SK-N-SH (cell line): ENCODE data around the gene DNAL4. TPM values are rescaled to one million over a fixed set of nuclear protein-coding genes. Genes with fewer than 3 reads are reported as not detected.

Experiments used
- CTCF ChIA-PET: fragments of 300-600, 350-600 bp; formaldehyde crosslinking; extraction: SDS; loops from one replicate; lab custom pipeline; 2021; lab: Yijun Ruan, JAX
- POLR2A ChIA-PET: fragments of 350-600 bp; sonication (Branson Sonifier 250); formaldehyde crosslinking; extraction: SDS; loops from one replicate; lab custom pipeline; 2020; ENCODE audit warnings: antibody characterized with exemption, inconsistent platforms; lab: Yijun Ruan, JAX
- DNase-seq: peaks from one replicate; pipeline ENCODE4 v3.0.0; 2012
- H2AFZ ChIP-seq: fragments of 200-600 bp; sonication (generic); 2 replicates; pipeline ENCODE4 v1.8.1; 2016; ENCODE audit warnings: antibody characterized with exemption, mild to moderate bottlenecking, low read depth
- H3F3A ChIP-seq: fragments of 200-600 bp; sonication (generic); replicated peaks from 2 replicates; pipeline ENCODE3; 2016; ENCODE audit warnings: antibody characterized with exemption, mild to moderate bottlenecking; ENCODE audit not compliant: insufficient read depth
- H3K27ac ChIP-seq, 2 experiments: fragments of 200-500 bp in 1 of 2; fragments of 200-600 bp in 1 of 2; sonication (Bioruptor generic) in 1 of 2; sonication (generic), shearing (Covaris generic) in 1 of 2; 2 replicates each; pipeline versions ENCODE4 v1.5.1 to v1.6.1; 2014 to 2016; ENCODE audit warnings: low read depth in 2 of 2, inconsistent platforms in 1 of 2, low read length in 1 of 2, mild to moderate bottlenecking in 1 of 2, mixed read lengths in 1 of 2
- H3K27me3 ChIP-seq: fragments of 200-600 bp; sonication (generic), shearing (Covaris generic); 2 replicates; pipeline ENCODE4 v1.6.1; 2016; ENCODE audit warnings: mixed run types; ENCODE audit not compliant: insufficient read depth
- H3K36me3 ChIP-seq, 2 experiments: fragments of 200-500 bp in 1 of 2; fragments of 200-600 bp in 1 of 2; sonication (Bioruptor generic) in 1 of 2; sonication (generic) in 1 of 2; replicated peaks in 1 of 2; 2 replicates each; pipeline versions ENCODE3 to v1.5.1; 2014 to 2016; ENCODE audit warnings: low read length in 1 of 2, mild to moderate bottlenecking in 1 of 2; ENCODE audit not compliant: insufficient read depth in 2 of 2, control insufficient read depth in 1 of 2
- H3K4me1 ChIP-seq, 2 experiments: fragments of 200-500 bp in 1 of 2; fragments of 200-600 bp in 1 of 2; sonication (Bioruptor generic) in 1 of 2; sonication (generic), shearing (Covaris generic) in 1 of 2; 2 replicates each; pipeline versions ENCODE4 v1.5.1 to v1.6.1; 2014 to 2016; ENCODE audit warnings: low read depth in 1 of 2, low read length in 1 of 2, mixed run types in 1 of 2; ENCODE audit not compliant: insufficient read depth in 2 of 2, control insufficient read depth in 1 of 2
- H3K4me2 ChIP-seq: fragments of 200-600 bp; sonication (generic), shearing (Covaris generic); 2 replicates; pipeline ENCODE4 v1.6.1; 2017; ENCODE audit warnings: mixed run types
- H3K4me3 ChIP-seq, 2 experiments: fragments of 200-500 bp in 1 of 2; fragments of 200-600 bp in 1 of 2; sonication (Bioruptor generic) in 1 of 2; sonication (generic), shearing (Covaris generic) in 1 of 2; 2 replicates each; pipeline versions ENCODE4 v1.5.1 to v1.8.1; 2014 to 2016; ENCODE audit warnings: low read depth in 2 of 2, inconsistent platforms in 1 of 2, low read length in 1 of 2, mild to moderate bottlenecking in 1 of 2, mixed read lengths in 1 of 2, moderate library complexity in 1 of 2
- H3K79me2 ChIP-seq: fragments of 200-600 bp; sonication (generic); 2 replicates; pipeline ENCODE4 v1.8.1; 2017; ENCODE audit warnings: mild to moderate bottlenecking; ENCODE audit not compliant: insufficient read depth
- H3K9ac ChIP-seq: fragments of 200-600 bp; sonication (generic); 2 replicates; pipeline ENCODE4 v1.6.1; 2017; ENCODE audit warnings: mixed run types
- H3K9me2 ChIP-seq: fragments of 200-600 bp; sonication (generic); 2 replicates; pipeline ENCODE4 v1.6.1; 2017; ENCODE audit warnings: mixed run types
- H3K9me3 ChIP-seq: fragments of 200-600 bp; sonication (generic); 2 replicates; pipeline ENCODE4 v1.6.1; 2017; ENCODE audit warnings: mixed run types, mild to moderate bottlenecking, moderate library complexity
- H4K20me1 ChIP-seq: fragments of 200-600 bp; sonication (generic); 2 replicates; pipeline ENCODE4 v1.6.1; 2017; ENCODE audit warnings: mild to moderate bottlenecking, mixed run types; ENCODE audit not compliant: insufficient read depth
- CTCF ChIP-seq: fragments of 200-600 bp; sonication (generic); IDR thresholded peaks from 2 replicates; pipeline ENCODE4 v1.6.1; 2017; ENCODE audit warnings: antibody characterized with exemption, mild to moderate bottlenecking, moderate library complexity
- FOSL2 ChIP-seq: IDR thresholded peaks from 2 replicates; pipeline ENCODE4 v1.4.0; 2012; ENCODE audit warnings: low read depth, mild to moderate bottlenecking, moderate library complexity, borderline replicate concordance
- JUND ChIP-seq: IDR thresholded peaks from 2 replicates; pipeline ENCODE4 v1.4.0; 2012
- NRF1 ChIP-seq: IDR thresholded peaks from 2 replicates; pipeline ENCODE4 v1.6.1; 2012; ENCODE audit warnings: low read depth, mild to moderate bottlenecking, low read length
- POLR2AphosphoS5 ChIP-seq: IDR thresholded peaks from 2 replicates; pipeline ENCODE4 v1.6.1; 2012; ENCODE audit warnings: low read depth, low read length
- RAD21 ChIP-seq: IDR thresholded peaks from 2 replicates; pipeline ENCODE4 v1.6.1; 2012; ENCODE audit warnings: mild to moderate bottlenecking, low read length
- RFX5 ChIP-seq: IDR thresholded peaks from 2 replicates; pipeline ENCODE4 v1.6.1; 2012; ENCODE audit warnings: mild to moderate bottlenecking, improper control_type of control experiment, low read length
- RXRA ChIP-seq: IDR thresholded peaks from 2 replicates; pipeline ENCODE4 v1.4.0; 2012; ENCODE audit warnings: low read depth, mild to moderate bottlenecking, borderline replicate concordance
- SIN3A ChIP-seq: IDR thresholded peaks from 2 replicates; pipeline ENCODE4 v1.6.1; 2012; ENCODE audit warnings: low read depth, mild to moderate bottlenecking, low read length, moderate library complexity, borderline replicate concordance
- SMC3 ChIP-seq: IDR thresholded peaks from 2 replicates; pipeline ENCODE4 v1.6.1; 2012; ENCODE audit warnings: low read depth, low read length, improper control_type of control experiment
- TCF12 ChIP-seq: IDR thresholded peaks from 2 replicates; pipeline ENCODE4 v1.4.0; 2012
- TEAD4 ChIP-seq: IDR thresholded peaks from 2 replicates; pipeline ENCODE4 v1.4.0; 2012; ENCODE audit warnings: mild to moderate bottlenecking, borderline replicate concordance; ENCODE audit not compliant: insufficient read depth
- USF2 ChIP-seq: fragments of 150-350 bp; IDR thresholded peaks from 2 replicates; pipeline ENCODE4 v1.6.1; 2017; ENCODE audit warnings: antibody characterized with exemption, low read length, low read depth, borderline replicate concordance
- polyA plus RNA-seq, 3 experiments: library from polyadenylated mRNA; depleted of rRNA; stranded (reverse); fragments of >200 nt; gene quantifications; 2 replicates each; pipeline ENCODE4 v1.2.3, GENCODE V29; 2012
- TF ChIP-seq, protein P1 (sequence below): IDR thresholded peaks from 2 replicates; pipeline ENCODE4; 2012
- TF ChIP-seq, protein P2 (sequence below): IDR thresholded peaks from 2 replicates; pipeline ENCODE4 v1.6.1; 2012; ENCODE audit warnings: mild to moderate bottlenecking, low read depth, low read length, moderate library complexity

Gene DNAL4
- polyA plus RNA-seq, 1 of the 3 experiments (the other 2 are of a cell fraction), result 15.1 TPM

DNA sequence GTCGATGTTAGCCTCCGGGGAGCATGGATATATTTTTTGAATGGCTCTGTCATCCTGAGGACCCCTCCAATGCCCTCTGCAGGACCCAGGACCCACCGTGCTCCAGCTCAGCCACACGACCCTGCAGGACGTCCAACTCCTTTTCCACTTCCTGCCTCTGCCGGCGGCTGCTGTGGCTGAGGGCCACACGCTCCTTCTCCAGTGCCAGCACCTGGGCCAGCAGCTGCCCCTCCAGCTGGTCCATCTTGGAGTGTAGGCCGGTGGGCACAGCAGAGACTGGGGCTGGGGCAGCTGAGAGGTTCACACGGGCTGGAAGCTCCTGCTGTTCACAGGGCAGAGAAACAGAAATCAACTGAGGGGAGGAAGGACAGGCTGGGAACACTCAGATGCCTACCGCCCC, 34.2 kb upstream of the DNAL4 start (continued):
- TF ChIP-seq, protein P1, sequence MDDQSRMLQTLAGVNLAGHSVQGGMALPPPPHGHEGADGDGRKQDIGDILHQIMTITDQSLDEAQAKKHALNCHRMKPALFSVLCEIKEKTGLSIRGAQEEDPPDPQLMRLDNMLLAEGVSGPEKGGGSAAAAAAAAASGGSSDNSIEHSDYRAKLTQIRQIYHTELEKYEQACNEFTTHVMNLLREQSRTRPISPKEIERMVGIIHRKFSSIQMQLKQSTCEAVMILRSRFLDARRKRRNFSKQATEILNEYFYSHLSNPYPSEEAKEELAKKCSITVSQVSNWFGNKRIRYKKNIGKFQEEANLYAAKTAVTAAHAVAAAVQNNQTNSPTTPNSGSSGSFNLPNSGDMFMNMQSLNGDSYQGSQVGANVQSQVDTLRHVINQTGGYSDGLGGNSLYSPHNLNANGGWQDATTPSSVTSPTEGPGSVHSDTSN, result no peak
- TF ChIP-seq RXRA, result no peak
- TF ChIP-seq, all 33 proteins: peak for 0

GRCh38 chr22:38827510-38827909, 33.6 kb upstream of the DNAL4 start:
- H3K27ac ChIP-seq, result no peak overlapping the region
- H3K9me2 ChIP-seq, result no peaks in the 10 kb centered on the region
- CTCF ChIA-PET, result interaction anchor here (1.4 kb wide), 1 partner anchor 42 kb away, joined by 3 read pairs; no protein-coding TSS in a partner anchor
- H3K4me3 ChIP-seq, result no peak overlapping the region
- no peak for DNase-seq
- H3K4me2 ChIP-seq, result no peak overlapping the region
- H3K79me2 ChIP-seq, result no peaks in the 10 kb centered on the region
- TF ChIP-seq TCF12 (no peak), SIN3A (no peak), SMC3 (no peak), RFX5 (no peak), JUND (no peak), NRF1 (no peak), USF2 (no peak), TEAD4 (no peak), RAD21 (no peak), RXRA (no peak), POLR2AphosphoS5 (no peak), CTCF (no peak), FOSL2 (no peak)
- TF ChIP-seq, protein P2, sequence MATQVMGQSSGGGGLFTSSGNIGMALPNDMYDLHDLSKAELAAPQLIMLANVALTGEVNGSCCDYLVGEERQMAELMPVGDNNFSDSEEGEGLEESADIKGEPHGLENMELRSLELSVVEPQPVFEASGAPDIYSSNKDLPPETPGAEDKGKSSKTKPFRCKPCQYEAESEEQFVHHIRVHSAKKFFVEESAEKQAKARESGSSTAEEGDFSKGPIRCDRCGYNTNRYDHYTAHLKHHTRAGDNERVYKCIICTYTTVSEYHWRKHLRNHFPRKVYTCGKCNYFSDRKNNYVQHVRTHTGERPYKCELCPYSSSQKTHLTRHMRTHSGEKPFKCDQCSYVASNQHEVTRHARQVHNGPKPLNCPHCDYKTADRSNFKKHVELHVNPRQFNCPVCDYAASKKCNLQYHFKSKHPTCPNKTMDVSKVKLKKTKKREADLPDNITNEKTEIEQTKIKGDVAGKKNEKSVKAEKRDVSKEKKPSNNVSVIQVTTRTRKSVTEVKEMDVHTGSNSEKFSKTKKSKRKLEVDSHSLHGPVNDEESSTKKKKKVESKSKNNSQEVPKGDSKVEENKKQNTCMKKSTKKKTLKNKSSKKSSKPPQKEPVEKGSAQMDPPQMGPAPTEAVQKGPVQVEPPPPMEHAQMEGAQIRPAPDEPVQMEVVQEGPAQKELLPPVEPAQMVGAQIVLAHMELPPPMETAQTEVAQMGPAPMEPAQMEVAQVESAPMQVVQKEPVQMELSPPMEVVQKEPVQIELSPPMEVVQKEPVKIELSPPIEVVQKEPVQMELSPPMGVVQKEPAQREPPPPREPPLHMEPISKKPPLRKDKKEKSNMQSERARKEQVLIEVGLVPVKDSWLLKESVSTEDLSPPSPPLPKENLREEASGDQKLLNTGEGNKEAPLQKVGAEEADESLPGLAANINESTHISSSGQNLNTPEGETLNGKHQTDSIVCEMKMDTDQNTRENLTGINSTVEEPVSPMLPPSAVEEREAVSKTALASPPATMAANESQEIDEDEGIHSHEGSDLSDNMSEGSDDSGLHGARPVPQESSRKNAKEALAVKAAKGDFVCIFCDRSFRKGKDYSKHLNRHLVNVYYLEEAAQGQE, result no peak
- TF ChIP-seq, all 33 proteins: peak for 0
- Histone ChIP-seq H3K9me3 (no peaks in the 10 kb centered on the region), H3K4me1 (no peaks in the 10 kb centered on the region), H3K9ac (no peak overlapping the region), H3K36me3 (no peaks in the 10 kb centered on the region), H3K27me3 (no peaks in the 10 kb centered on the region), H4K20me1 (no peaks in the 10 kb centered on the region), H2AFZ (no peak overlapping the region), H3F3A (no peaks in the 10 kb centered on the region)
- POLR2A ChIA-PET, result no interaction called here
